ENCODE data around the gene PCDHB6. TPM values are rescaled to one million over a fixed set of nuclear protein-coding genes. Genes with fewer than 3 reads are reported as not detected.
A peak's percentile ranks its signal among the peaks of the same experiment; 100 is the strongest.
"Not testable (repeated sequence)": the region's sequence is repeated elsewhere in the genome, so short reads cannot be mapped to it uniquely, and the experiment has no call there.

The PCDHB6 gene
- polyA plus RNA-seq (2011; rRNA removed) = 0.20 and 0.26 TPM in 2 replicates
- not detected in 2 replicates for polyA minus RNA-seq (2011; rRNA and poly(A)+ RNA removed)

DNA sequence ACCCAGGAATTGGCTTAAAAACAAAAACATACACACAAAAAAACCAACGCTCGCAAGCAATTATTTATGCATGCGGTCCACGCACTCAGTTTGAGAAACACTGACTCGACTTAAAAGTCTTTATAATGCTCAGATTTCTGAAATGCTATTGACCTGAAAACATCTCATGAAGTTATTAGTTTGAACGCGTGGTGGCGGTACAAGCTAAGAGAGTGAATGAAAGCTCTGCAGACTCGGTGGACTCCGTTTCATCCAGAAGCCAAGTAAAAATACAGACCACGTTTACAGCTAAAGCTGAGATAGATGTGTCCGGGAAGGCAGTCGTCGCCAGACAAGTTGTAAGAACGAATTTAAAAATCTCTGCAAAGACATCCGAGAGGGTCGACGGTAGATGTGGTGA is at the start of gene PCDHB6:
TSS of gene PCDHB6 (plus strand) at position 246 of the 400 bp plus-strand sequence. CDS start 201 bp downstream, outside the sequence.
- CTCF ChIA-PET = interaction anchor here (0.6 to 1.5 kb wide), 5 partner anchors 10 to 181 kb away, joined by 3 to 4 read pairs (median 3); partner anchors contain the start of gene PCDHB9
- no peak within 1 kb of the TSS for H3K4me3 ChIP-seq (ENCODE audit: low read depth, low read length)

DNA sequence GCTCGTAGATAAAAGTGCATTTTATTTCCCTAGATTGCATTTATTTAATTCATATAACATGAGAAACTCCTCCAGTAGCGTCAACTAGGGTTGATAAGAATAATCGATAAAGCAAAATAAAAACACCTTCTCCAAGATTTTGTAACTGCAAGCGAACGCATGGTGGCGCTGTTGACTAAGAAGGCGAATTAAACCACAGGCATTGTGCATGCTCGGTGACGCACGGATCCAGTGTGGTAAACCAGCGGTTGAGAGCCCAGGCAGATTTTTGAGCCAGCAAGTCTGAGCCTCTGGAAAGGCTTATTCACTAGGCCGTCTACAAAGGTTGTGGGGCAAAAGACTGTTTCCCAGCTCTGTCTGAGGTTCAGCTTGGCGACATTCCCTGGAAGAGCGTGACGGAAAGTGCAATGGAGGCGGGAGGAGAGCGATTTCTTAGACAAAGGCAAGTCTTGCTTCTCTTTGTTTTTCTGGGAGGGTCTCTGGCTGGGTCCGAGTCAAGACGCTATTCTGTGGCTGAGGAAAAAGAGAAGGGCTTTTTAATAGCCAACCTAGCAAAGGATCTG is 49.5 kb upstream of the PCDHB6 start, which contains the start of gene PCDHB3:
TSS of gene PCDHB3 (plus strand) at position 231 of the 563 bp plus-strand sequence. CDS start at position 408, 177 bp downstream.
- H3K4me3 ChIP-seq (ENCODE audit: low read depth, low read length) = peak within 1 kb of the TSS; percentile 27
- POLR2A ChIA-PET = no interaction called here

More for the DNA sequence above, at the start of gene PCDHB6:
- no peak for DNase-seq (ENCODE audit: low read depth)
- POLR2A ChIA-PET = no interaction called here
- TF ChIP-seq, protein P1, sequence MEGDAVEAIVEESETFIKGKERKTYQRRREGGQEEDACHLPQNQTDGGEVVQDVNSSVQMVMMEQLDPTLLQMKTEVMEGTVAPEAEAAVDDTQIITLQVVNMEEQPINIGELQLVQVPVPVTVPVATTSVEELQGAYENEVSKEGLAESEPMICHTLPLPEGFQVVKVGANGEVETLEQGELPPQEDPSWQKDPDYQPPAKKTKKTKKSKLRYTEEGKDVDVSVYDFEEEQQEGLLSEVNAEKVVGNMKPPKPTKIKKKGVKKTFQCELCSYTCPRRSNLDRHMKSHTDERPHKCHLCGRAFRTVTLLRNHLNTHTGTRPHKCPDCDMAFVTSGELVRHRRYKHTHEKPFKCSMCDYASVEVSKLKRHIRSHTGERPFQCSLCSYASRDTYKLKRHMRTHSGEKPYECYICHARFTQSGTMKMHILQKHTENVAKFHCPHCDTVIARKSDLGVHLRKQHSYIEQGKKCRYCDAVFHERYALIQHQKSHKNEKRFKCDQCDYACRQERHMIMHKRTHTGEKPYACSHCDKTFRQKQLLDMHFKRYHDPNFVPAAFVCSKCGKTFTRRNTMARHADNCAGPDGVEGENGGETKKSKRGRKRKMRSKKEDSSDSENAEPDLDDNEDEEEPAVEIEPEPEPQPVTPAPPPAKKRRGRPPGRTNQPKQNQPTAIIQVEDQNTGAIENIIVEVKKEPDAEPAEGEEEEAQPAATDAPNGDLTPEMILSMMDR (IDR thresholded peaks at IDR 0.05; ENCODE audit: insufficient read depth, low read depth, low read length) = 0 out of 2 replicates have a peak, but pooled peaks have one; percentile 14
- Histone ChIP-seq H3K36me3 (ENCODE audit: control insufficient read depth, insufficient read depth, low read length) (no peaks in the 10 kb centered on the region), H3K27me3 (ENCODE audit: control insufficient read depth, insufficient read depth, low read length) (no peaks in the 10 kb centered on the region)

DNA sequence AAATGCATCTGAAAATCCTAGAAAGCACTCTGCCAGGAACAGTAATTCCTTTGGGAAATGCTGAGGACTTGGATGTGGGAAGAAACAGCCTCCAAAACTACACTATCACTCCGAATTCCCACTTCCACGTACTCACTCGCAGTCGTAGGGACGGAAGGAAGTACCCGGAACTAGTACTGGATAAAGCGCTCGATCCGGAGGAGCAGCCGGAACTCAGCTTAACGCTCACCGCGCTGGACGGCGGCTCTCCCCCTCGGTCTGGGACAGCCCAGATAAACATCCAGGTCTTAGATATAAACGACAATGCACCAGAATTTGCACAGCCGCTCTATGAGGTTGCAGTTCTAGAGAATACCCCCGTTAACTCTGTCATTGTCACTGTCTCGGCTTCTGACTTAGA is 48.8 kb upstream of the PCDHB6 start:
- TF ChIP-seq, protein P1 (IDR thresholded peaks at IDR 0.05; ENCODE audit: insufficient read depth, low read depth, low read length) = no peak
- ChIA-PET POLR2A (no interaction called here), CTCF (interaction anchor here (0.8 kb wide), 1 partner anchor 225 kb away, joined by 3 read pairs; no protein-coding TSS in a partner anchor)

More for the DNA sequence above, 49.5 kb upstream of the PCDHB6 start, which contains the start of gene PCDHB3:
- H3K36me3 ChIP-seq (ENCODE audit: control insufficient read depth, insufficient read depth, low read length) = no peaks in the 10 kb centered on the region
- DNase-seq (ENCODE audit: low read depth) = no peak
- CTCF ChIA-PET = no interaction called here
- no peaks in the 10 kb centered on the region for H3K27me3 ChIP-seq (ENCODE audit: control insufficient read depth, insufficient read depth, low read length)
- TF ChIP-seq, protein P1 (IDR thresholded peaks at IDR 0.05; ENCODE audit: insufficient read depth, low read depth, low read length) = peak; percentile 37

DNA sequence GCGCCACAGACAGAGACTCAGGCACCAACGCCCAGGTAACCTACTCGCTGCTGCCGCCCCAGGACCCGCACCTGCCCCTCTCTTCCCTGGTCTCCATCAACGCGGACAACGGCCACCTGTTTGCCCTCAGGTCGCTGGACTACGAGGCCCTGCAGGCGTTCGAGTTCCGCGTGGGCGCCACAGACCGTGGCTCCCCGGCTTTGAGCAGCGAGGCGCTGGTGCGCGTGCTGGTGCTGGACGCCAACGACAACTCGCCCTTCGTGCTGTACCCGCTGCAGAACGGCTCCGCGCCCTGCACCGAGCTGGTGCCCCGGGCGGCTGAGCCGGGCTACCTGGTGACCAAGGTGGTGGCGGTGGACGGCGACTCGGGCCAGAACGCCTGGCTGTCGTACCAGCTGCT is 47.8 kb upstream of the PCDHB6 start:
- CTCF ChIA-PET; DNase-seq (ENCODE audit: low read depth); H3K4me3 ChIP-seq (ENCODE audit: low read depth, low read length); H3K27me3 ChIP-seq (ENCODE audit: control insufficient read depth, insufficient read depth, low read length); POLR2A ChIA-PET; H3K36me3 ChIP-seq (ENCODE audit: control insufficient read depth, insufficient read depth, low read length): not testable (repeated sequence)

More for the DNA sequence above, 48.8 kb upstream of the PCDHB6 start:
- no peak for DNase-seq (ENCODE audit: low read depth)
- Histone ChIP-seq H3K27me3 (ENCODE audit: control insufficient read depth, insufficient read depth, low read length) (no peaks in the 10 kb centered on the region), H3K36me3 (ENCODE audit: control insufficient read depth, insufficient read depth, low read length) (no peaks in the 10 kb centered on the region), H3K4me3 (ENCODE audit: low read depth, low read length) (peak overlapping the region; percentile 6)

DNA sequence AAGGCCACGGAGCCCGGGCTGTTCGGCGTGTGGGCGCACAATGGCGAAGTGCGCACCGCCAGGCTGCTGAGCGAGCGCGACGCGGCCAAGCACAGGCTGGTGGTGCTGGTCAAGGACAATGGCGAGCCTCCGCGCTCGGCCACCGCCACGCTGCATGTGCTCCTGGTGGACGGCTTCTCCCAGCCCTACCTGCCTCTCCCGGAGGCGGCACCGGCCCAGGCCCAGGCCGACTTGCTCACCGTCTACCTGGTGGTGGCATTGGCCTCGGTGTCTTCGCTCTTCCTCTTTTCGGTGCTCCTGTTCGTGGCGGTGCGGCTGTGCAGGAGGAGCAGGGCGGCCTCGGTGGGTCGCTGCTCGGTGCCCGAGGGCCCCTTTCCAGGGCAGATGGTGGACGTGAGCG is 47.4 kb upstream of the PCDHB6 start:
- H3K36me3 ChIP-seq (ENCODE audit: control insufficient read depth, insufficient read depth, low read length); DNase-seq (ENCODE audit: low read depth); CTCF ChIA-PET; POLR2A ChIA-PET; H3K27me3 ChIP-seq (ENCODE audit: control insufficient read depth, insufficient read depth, low read length); H3K4me3 ChIP-seq (ENCODE audit: low read depth, low read length): not testable (repeated sequence)

DNA sequence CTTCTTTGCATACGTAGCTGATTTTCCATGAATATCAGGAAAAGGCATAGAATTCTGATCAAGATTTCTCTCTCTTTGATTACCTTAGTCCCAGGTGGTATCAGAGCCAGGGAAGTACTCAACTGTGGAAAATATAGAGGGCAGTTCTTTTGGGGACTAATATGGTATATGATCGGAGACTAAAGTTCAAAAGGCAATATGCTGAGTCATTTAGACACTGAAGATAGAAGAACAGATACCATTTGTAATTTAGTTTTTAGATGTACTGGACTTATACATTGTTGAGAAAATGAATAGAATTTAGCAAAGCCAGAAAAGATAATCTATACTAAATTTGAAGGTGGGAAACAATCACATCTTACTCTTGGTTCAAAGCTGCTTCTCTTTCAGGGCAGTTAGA is 44.5 kb upstream of the PCDHB6 start:
- Histone ChIP-seq H3K27me3 (ENCODE audit: control insufficient read depth, insufficient read depth, low read length) (no peaks in the 10 kb centered on the region), H3K36me3 (ENCODE audit: control insufficient read depth, insufficient read depth, low read length) (no peaks in the 10 kb centered on the region), H3K4me3 (ENCODE audit: low read depth, low read length) (no peak overlapping the region)
- ChIA-PET POLR2A (no interaction called here), CTCF (no interaction called here)
- TF ChIP-seq, protein P1 (IDR thresholded peaks at IDR 0.05; ENCODE audit: insufficient read depth, low read depth, low read length) = no peak
- no peak for DNase-seq (ENCODE audit: low read depth)

All from BJ (cell line).